Measurements from ENCODE around the gene NDST1. TPM values are rescaled to one million over a fixed set of nuclear protein-coding genes. Genes with fewer than 3 reads are reported as not detected.

Gene NDST1
- total RNA-seq, 4 donors from 2014 or later, result 94.6 to 157 (median 134) TPM

- Histone ChIP-seq H3K9me3 (no peaks in the 10 kb centered on the region), H3K4me1 (no peaks in the 10 kb centered on the region), H3K36me3 (no peaks in the 10 kb centered on the region), H3K27ac (no peak overlapping the region), H3K4me3 (no peak overlapping the region), H3K27me3 (no peaks in the 10 kb centered on the region)
- TF ChIP-seq POLR2AphosphoS5 (IDR thresholded peaks at IDR 0.05) (no peak), POLR2A (IDR thresholded peaks at IDR 0.05) (no peak), CTCF (IDR thresholded peaks at IDR 0.05) (no peak), EP300 (IDR thresholded peaks at IDR 0.05) (no peak)
- 88% methylated on average over 5 of the region's 11 CpGs for WGBS
- DNase-seq (ENCODE audit: low spot score in 2 of 2), result peak in 1 of 2 donors; percentile 38
Observed at GRCh38 chr5:150575745-150576448, 68.0 kb downstream of the NDST1 start.

- DNase-seq (ENCODE audit: low spot score in 2 of 2), result peak in 1 of 2 donors; percentile 29
- TF ChIP-seq POLR2A (IDR thresholded peaks at IDR 0.05), result no peak
- no peak for TF ChIP-seq POLR2AphosphoS5 (IDR thresholded peaks at IDR 0.05)
- no peak for TF ChIP-seq EP300 (IDR thresholded peaks at IDR 0.05)
- no peak for TF ChIP-seq CTCF (IDR thresholded peaks at IDR 0.05)
- Histone ChIP-seq H3K4me1 (no peaks in the 10 kb centered on the region), H3K27ac (no peak overlapping the region), H3K27me3 (no peaks in the 10 kb centered on the region), H3K4me3 (no peak overlapping the region), H3K9me3 (no peaks in the 10 kb centered on the region), H3K36me3 (no peaks in the 10 kb centered on the region)
- 94% methylated on average over 5 of the region's 7 CpGs for WGBS
Observed at GRCh38 chr5:150576449-150576949, 68.6 kb downstream of the NDST1 start.

- Histone ChIP-seq H3K36me3 (no peaks in the 10 kb centered on the region), H3K4me1 (no peaks in the 10 kb centered on the region), H3K4me3 (no peak overlapping the region), H3K27me3 (peaks cover 8% of the 10 kb centered on the region), H3K27ac (no peak overlapping the region), H3K9me3 (no peaks in the 10 kb centered on the region)
- peak in 1 of 2 donors; percentile 15 for DNase-seq (ENCODE audit: low spot score in 2 of 2)
- TF ChIP-seq POLR2A (IDR thresholded peaks at IDR 0.05) (no peak), EP300 (IDR thresholded peaks at IDR 0.05) (no peak), CTCF (IDR thresholded peaks at IDR 0.05) (no peak), POLR2AphosphoS5 (IDR thresholded peaks at IDR 0.05) (no peak)
- WGBS, result 97% methylated on average over 9 of the region's 10 CpGs
Observed at GRCh38 chr5:150577378-150578139, 69.6 kb downstream of the NDST1 start.

GRCh38 chr5:150578781-150579461, 71.0 kb downstream of the NDST1 start:
- no peaks in the 10 kb centered on the region for H3K36me3 ChIP-seq
- peak in 1 of 2 donors; percentile 32 for DNase-seq (ENCODE audit: low spot score in 2 of 2)
- no peaks in the 10 kb centered on the region for H3K9me3 ChIP-seq
- H3K27ac ChIP-seq, result no peak overlapping the region
- no peaks in the 10 kb centered on the region for H3K4me1 ChIP-seq
- 73% methylated on average over 5 of the region's 16 CpGs for WGBS
- TF ChIP-seq CTCF (IDR thresholded peaks at IDR 0.05), result no peak
- TF ChIP-seq POLR2A (IDR thresholded peaks at IDR 0.05), result no peak
- no peak for TF ChIP-seq EP300 (IDR thresholded peaks at IDR 0.05)
- no peak for TF ChIP-seq POLR2AphosphoS5 (IDR thresholded peaks at IDR 0.05)
- no peak overlapping the region for H3K4me3 ChIP-seq
- peaks cover 8% of the 10 kb centered on the region for H3K27me3 ChIP-seq
